Activated CD8-positive, alpha-beta memory T cell treated with anti-CD3 and anti-CD28 coated beads for 24 hours (primary cell): Measurements from ENCODE around the gene CD302.
"Not testable (repeated sequence)": the region's sequence is repeated elsewhere in the genome, so short reads cannot be mapped to it uniquely, and the experiment has no call there.

Source experiments
- DNase-seq: peaks from one replicate; pipeline ENCODE4 v3.0.0-alpha.2; 2020

Gene CD302

GRCh38 chr2:159792599-159792998, 5.4 kb downstream of the CD302 start:
- no peak for DNase-seq

- no peak for DNase-seq
Observed at GRCh38 chr2:159792036-159792435, 6.0 kb downstream of the CD302 start.

GRCh38 chr2:159790323-159790722, 7.7 kb downstream of the CD302 start:
- DNase-seq: no peak

GRCh38 chr2:159788253-159788652, 9.8 kb downstream of the CD302 start:
- no peak for DNase-seq

- DNase-seq: not testable (repeated sequence)
Observed at GRCh38 chr2:159787647-159788046, 10.4 kb downstream of the CD302 start.

GRCh38 chr2:159786938-159787337, 11.1 kb downstream of the CD302 start:
- no peak for DNase-seq

- DNase-seq: no peak
Observed at GRCh38 chr2:159785195-159785594, 12.8 kb downstream of the CD302 start.

- not testable (repeated sequence) for DNase-seq
Observed at GRCh38 chr2:159784744-159785143, 13.3 kb downstream of the CD302 start.

- DNase-seq: no peak
Observed at GRCh38 chr2:159783556-159783955, 14.5 kb downstream of the CD302 start.

GRCh38 chr2:159776321-159776720, 21.7 kb downstream of the CD302 start:
- DNase-seq: no peak

GRCh38 chr2:159775021-159775420, 23.0 kb downstream of the CD302 start:
- no peak for DNase-seq

- no peak for DNase-seq
Observed at GRCh38 chr2:159774370-159774990, 23.5 kb downstream of the CD302 start.

GRCh38 chr2:159773886-159774285, 24.1 kb downstream of the CD302 start:
- no peak for DNase-seq

- DNase-seq: no peak
Observed at GRCh38 chr2:159773426-159773825, 24.6 kb downstream of the CD302 start.

- no peak for DNase-seq
Observed at GRCh38 chr2:159769147-159769546, 28.9 kb downstream of the CD302 start.

GRCh38 chr2:159762075-159762474, 35.9 kb downstream of the CD302 start:
- no peak for DNase-seq

GRCh38 chr2:159760326-159760725, 37.7 kb downstream of the CD302 start:
- no peak for DNase-seq

GRCh38 chr2:159759577-159759976, 38.4 kb downstream of the CD302 start:
- no peak for DNase-seq

- no peak for DNase-seq
Observed at GRCh38 chr2:159758686-159759085, 39.3 kb downstream of the CD302 start.

GRCh38 chr2:159758239-159758638, 39.8 kb downstream of the CD302 start:
- no peak for DNase-seq

GRCh38 chr2:159755788-159756187, 42.2 kb downstream of the CD302 start:
- DNase-seq: no peak

GRCh38 chr2:159755014-159755413, 43.0 kb downstream of the CD302 start:
- DNase-seq: no peak

GRCh38 chr2:159753797-159754196, 44.2 kb downstream of the CD302 start:
- no peak for DNase-seq

GRCh38 chr2:159750873-159751272, 47.1 kb downstream of the CD302 start:
- DNase-seq: no peak

- DNase-seq: no peak
Observed at GRCh38 chr2:159748089-159748488, 49.9 kb downstream of the CD302 start.
